HEK293 (cell line): ENCODE measurements around the gene HDAC10.

Source experiments
- CTCF ChIA-PET: fragments of 350-600 bp; formaldehyde crosslinking; extraction: SDS; loops from one replicate; lab custom pipeline; 2021; ENCODE audit warnings: antibody characterized with exemption; lab: Yijun Ruan, JAX
- POLR2A ChIA-PET: fragments of 300-600 bp; formaldehyde crosslinking; extraction: SDS; loops from one replicate; lab custom pipeline; 2020; ENCODE audit warnings: antibody characterized with exemption, inconsistent platforms; lab: Yijun Ruan, JAX
- H3K27ac ChIP-seq: fragments of 200-500 bp; sonication (Bioruptor generic); 2 replicates; pipeline ENCODE4 v1.5.1; 2014; ENCODE audit warnings: low read depth, low read length, control low read depth, inconsistent platforms; ENCODE audit errors: extremely low read depth
- H3K36me3 ChIP-seq, 2 experiments: fragments of 200-500 bp in 1 of 2; sonication (Bioruptor generic) in 1 of 2; 1 replicate in 1 of 2; 2 replicates in 1 of 2; pipeline ENCODE4 v1.5.1; 2014 to 2017; ENCODE audit warnings: inconsistent platforms in 2 of 2, low read length in 2 of 2; ENCODE audit not compliant: control insufficient read depth in 2 of 2, insufficient read depth in 1 of 2
- H3K4me1 ChIP-seq: fragments of 200-500 bp; sonication (Bioruptor generic); 2 replicates; pipeline ENCODE4 v1.5.1; 2014; ENCODE audit warnings: mild to moderate bottlenecking, low read length, inconsistent platforms; ENCODE audit not compliant: control insufficient read depth, insufficient read depth
- H3K4me3 ChIP-seq: 2 replicates; pipeline ENCODE4 v1.5.1; 2011; ENCODE audit warnings: low read depth, mild to moderate bottlenecking, control low read depth, low read length, moderate library complexity
- H3K9me3 ChIP-seq: fragments of 200-500 bp; sonication (Bioruptor generic); 2 replicates; pipeline ENCODE4 v1.5.1; 2014; ENCODE audit warnings: low read depth, low read length, inconsistent platforms; ENCODE audit not compliant: control insufficient read depth, insufficient read depth
- EGR2 ChIP-seq: fragments of 450-650 bp; formaldehyde crosslinking; IDR thresholded peaks from 2 replicates; pipeline ENCODE4 v1.5.1; 2016; ENCODE audit warnings: low read depth, missing biosample characterization, missing genetic modification characterization
- HOXA7 ChIP-seq: sonication (generic); formaldehyde crosslinking; IDR thresholded peaks from 2 replicates; pipeline ENCODE4 v1.8.1; 2022; ENCODE audit warnings: missing genetic modification reagents, borderline replicate concordance
- KLF9 ChIP-seq: fragments of 450-650 bp; formaldehyde crosslinking; IDR thresholded peaks from 2 replicates; pipeline ENCODE4 v1.5.1; 2016; ENCODE audit warnings: missing biosample characterization, missing genetic modification characterization, low read depth
- ZBTB17 ChIP-seq: fragments of 450-650 bp; formaldehyde crosslinking; IDR thresholded peaks from 2 replicates; pipeline ENCODE4 v1.5.1; 2016; ENCODE audit warnings: missing biosample characterization, missing genetic modification characterization
- ZBTB7A ChIP-seq: fragments of 450-650 bp; formaldehyde crosslinking; IDR thresholded peaks from 2 replicates; pipeline ENCODE4 v1.5.1; 2016; ENCODE audit warnings: low read depth, missing biosample characterization, missing genetic modification characterization
- ZFHX2 ChIP-seq: fragments of 450-650 bp; formaldehyde crosslinking; conservative IDR thresholded peaks from 2 replicates; pipeline ENCODE4 v1.5.1; 2016; ENCODE audit warnings: missing biosample characterization, missing genetic modification characterization
- ZNF24 ChIP-seq: fragments of 450-650 bp; formaldehyde crosslinking; IDR thresholded peaks from 2 replicates; pipeline ENCODE4 v1.5.1; 2016; ENCODE audit warnings: missing biosample characterization, missing genetic modification characterization
- ZNF341 ChIP-seq: fragments of 450-650 bp; formaldehyde crosslinking; IDR thresholded peaks from 2 replicates; pipeline ENCODE4; 2016; ENCODE audit warnings: low read depth, missing biosample characterization, missing genetic modification characterization
- ZNF571 ChIP-seq: fragments of 450-650 bp; formaldehyde crosslinking; IDR thresholded peaks from 2 replicates; pipeline ENCODE4 v1.5.0; 2017; ENCODE audit warnings: missing biosample characterization, missing genetic modification characterization
- ZNF654 ChIP-seq: fragments of 450-650 bp; formaldehyde crosslinking; IDR thresholded peaks from 2 replicates; pipeline ENCODE4 v1.5.1; 2016; ENCODE audit warnings: low read depth, missing biosample characterization, missing genetic modification characterization
- ZNF670 ChIP-seq: fragments of 450-650 bp; formaldehyde crosslinking; IDR thresholded peaks from 2 replicates; pipeline ENCODE4 v1.5.1; 2016; ENCODE audit warnings: missing biosample characterization, missing genetic modification characterization, low read depth
- TF ChIP-seq, protein P1 (sequence below): fragments of 450-650 bp; formaldehyde crosslinking; IDR thresholded peaks from 2 replicates; pipeline ENCODE4 v1.5.1; 2016; ENCODE audit warnings: missing biosample characterization, missing genetic modification characterization
- TF ChIP-seq, protein P2 (sequence below): fragments of 450-650 bp; formaldehyde crosslinking; IDR thresholded peaks from 2 replicates; pipeline ENCODE4 v1.5.1; 2016; ENCODE audit warnings: missing biosample characterization, missing genetic modification characterization
- TF ChIP-seq, protein P3 (sequence below): fragments of 450-650 bp; formaldehyde crosslinking; IDR thresholded peaks from 2 replicates; pipeline ENCODE4 v1.5.1; 2016; ENCODE audit warnings: missing biosample characterization, missing genetic modification characterization
- TF ChIP-seq, protein P4 (sequence below): fragments of 450-650 bp; formaldehyde crosslinking; IDR thresholded peaks from 2 replicates; pipeline ENCODE4 v1.5.1; 2016; ENCODE audit warnings: missing biosample characterization, missing genetic modification characterization
- TF ChIP-seq, protein P5 (sequence below): fragments of 450-650 bp; formaldehyde crosslinking; conservative IDR thresholded peaks from 2 replicates; pipeline ENCODE4 v1.5.1; 2016; ENCODE audit warnings: low read depth, missing biosample characterization, missing genetic modification characterization
- TF ChIP-seq, protein P6 (sequence below): fragments of 450-650 bp; formaldehyde crosslinking; IDR thresholded peaks from 2 replicates; pipeline ENCODE4 v1.5.1; 2017; ENCODE audit warnings: missing biosample characterization, missing genetic modification characterization

The HDAC10 gene

DNA sequence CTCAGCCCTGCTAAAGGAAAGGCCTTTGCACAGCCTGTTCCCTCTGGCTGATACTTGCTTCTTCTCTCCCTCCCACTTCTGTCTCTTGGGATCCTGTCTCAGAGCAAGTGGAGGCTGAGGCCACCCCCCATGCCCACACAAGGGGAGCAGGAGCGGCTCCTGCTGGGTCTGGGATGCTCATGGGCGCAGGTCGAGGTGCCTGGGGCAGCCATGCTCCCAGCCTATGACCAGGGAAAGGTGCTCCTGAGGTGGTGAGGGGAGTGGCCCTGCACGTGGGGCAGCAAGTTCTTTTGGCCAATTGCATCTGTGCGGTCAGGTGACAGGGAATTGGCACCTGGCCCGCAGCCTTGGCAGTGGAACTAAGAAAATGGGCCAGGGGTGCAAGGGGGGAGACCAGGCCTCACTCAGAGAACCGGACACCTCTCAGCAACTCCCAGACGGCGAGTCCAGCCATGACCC is 17.6 kb upstream of the HDAC10 start:
- CTCF ChIA-PET, result interaction anchor here (0.7 to 1.1 kb wide), 4 partner anchors 16 to 169 kb away, joined by 3 read pairs; no protein-coding TSS in a partner anchor
- H3K36me3 ChIP-seq, result no peaks in the 10 kb centered on the region
- TF ChIP-seq, protein P1, sequence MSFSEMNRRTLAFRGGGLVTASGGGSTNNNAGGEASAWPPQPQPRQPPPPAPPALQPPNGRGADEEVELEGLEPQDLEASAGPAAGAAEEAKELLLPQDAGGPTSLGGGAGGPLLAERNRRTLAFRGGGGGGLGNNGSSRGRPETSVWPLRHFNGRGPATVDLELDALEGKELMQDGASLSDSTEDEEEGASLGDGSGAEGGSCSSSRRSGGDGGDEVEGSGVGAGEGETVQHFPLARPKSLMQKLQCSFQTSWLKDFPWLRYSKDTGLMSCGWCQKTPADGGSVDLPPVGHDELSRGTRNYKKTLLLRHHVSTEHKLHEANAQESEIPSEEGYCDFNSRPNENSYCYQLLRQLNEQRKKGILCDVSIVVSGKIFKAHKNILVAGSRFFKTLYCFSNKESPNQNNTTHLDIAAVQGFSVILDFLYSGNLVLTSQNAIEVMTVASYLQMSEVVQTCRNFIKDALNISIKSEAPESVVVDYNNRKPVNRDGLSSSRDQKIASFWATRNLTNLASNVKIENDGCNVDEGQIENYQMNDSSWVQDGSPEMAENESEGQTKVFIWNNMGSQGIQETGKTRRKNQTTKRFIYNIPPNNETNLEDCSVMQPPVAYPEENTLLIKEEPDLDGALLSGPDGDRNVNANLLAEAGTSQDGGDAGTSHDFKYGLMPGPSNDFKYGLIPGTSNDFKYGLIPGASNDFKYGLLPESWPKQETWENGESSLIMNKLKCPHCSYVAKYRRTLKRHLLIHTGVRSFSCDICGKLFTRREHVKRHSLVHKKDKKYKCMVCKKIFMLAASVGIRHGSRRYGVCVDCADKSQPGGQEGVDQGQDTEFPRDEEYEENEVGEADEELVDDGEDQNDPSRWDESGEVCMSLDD (tag by site-specific recombination), result peak; percentile 45; the same call in 1 of the 2 replicates
- peak; percentile 97 for TF ChIP-seq ZNF341 (tag by site-specific recombination)
- peak; percentile 30 for TF ChIP-seq ZFHX2
- no peak for TF ChIP-seq ZNF670 (tag by site-specific recombination)
- TF ChIP-seq, protein P2, sequence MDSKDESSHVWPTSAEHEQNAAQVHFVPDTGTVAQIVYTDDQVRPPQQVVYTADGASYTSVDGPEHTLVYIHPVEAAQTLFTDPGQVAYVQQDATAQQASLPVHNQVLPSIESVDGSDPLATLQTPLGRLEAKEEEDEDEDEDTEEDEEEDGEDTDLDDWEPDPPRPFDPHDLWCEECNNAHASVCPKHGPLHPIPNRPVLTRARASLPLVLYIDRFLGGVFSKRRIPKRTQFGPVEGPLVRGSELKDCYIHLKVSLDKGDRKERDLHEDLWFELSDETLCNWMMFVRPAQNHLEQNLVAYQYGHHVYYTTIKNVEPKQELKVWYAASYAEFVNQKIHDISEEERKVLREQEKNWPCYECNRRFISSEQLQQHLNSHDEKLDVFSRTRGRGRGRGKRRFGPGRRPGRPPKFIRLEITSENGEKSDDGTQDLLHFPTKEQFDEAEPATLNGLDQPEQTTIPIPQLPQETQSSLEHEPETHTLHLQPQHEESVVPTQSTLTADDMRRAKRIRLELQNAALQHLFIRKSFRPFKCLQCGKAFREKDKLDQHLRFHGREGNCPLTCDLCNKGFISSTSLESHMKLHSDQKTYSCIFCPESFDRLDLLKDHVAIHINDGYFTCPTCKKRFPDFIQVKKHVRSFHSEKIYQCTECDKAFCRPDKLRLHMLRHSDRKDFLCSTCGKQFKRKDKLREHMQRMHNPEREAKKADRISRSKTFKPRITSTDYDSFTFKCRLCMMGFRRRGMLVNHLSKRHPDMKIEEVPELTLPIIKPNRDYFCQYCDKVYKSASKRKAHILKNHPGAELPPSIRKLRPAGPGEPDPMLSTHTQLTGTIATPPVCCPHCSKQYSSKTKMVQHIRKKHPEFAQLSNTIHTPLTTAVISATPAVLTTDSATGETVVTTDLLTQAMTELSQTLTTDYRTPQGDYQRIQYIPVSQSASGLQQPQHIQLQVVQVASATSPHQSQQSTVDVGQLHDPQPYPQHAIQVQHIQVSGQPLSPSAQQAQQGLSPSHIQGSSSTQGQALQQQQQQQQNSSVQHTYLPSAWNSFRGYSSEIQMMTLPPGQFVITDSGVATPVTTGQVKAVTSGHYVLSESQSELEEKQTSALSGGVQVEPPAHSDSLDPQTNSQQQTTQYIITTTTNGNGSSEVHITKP (tag by site-specific recombination), result peak; percentile 75
- TF ChIP-seq, protein P3, sequence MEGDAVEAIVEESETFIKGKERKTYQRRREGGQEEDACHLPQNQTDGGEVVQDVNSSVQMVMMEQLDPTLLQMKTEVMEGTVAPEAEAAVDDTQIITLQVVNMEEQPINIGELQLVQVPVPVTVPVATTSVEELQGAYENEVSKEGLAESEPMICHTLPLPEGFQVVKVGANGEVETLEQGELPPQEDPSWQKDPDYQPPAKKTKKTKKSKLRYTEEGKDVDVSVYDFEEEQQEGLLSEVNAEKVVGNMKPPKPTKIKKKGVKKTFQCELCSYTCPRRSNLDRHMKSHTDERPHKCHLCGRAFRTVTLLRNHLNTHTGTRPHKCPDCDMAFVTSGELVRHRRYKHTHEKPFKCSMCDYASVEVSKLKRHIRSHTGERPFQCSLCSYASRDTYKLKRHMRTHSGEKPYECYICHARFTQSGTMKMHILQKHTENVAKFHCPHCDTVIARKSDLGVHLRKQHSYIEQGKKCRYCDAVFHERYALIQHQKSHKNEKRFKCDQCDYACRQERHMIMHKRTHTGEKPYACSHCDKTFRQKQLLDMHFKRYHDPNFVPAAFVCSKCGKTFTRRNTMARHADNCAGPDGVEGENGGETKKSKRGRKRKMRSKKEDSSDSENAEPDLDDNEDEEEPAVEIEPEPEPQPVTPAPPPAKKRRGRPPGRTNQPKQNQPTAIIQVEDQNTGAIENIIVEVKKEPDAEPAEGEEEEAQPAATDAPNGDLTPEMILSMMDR (tag by site-specific recombination), result no peak
- TF ChIP-seq ZNF24 (tag by site-specific recombination), result no peak
- TF ChIP-seq, protein P4, sequence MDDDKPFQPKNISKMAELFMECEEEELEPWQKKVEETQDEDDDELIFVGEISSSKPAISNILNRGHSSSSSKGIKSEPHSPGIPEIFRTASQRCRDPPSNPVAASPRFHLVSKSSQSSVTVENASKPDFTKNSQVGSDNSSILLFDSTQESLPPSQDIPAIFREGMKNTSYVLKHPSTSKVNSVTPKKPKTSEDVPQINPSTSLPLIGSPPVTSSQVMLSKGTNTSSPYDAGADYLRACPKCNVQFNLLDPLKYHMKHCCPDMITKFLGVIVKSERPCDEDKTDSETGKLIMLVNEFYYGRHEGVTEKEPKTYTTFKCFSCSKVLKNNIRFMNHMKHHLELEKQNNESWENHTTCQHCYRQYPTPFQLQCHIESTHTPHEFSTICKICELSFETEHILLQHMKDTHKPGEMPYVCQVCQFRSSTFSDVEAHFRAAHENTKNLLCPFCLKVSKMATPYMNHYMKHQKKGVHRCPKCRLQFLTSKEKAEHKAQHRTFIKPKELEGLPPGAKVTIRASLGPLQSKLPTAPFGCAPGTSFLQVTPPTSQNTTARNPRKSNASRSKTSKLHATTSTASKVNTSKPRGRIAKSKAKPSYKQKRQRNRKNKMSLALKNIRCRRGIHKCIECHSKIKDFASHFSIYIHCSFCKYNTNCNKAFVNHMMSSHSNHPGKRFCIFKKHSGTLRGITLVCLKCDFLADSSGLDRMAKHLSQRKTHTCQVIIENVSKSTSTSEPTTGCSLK (tag by site-specific recombination), result no peak
- TF ChIP-seq ZBTB17, result peak; percentile 70
- no peak for TF ChIP-seq HOXA7 (CRISPR knock-in tag)
- TF ChIP-seq EGR2 (tag by site-specific recombination), result peak; percentile 26; the same call in 1 of the 2 replicates
- TF ChIP-seq, protein P5, sequence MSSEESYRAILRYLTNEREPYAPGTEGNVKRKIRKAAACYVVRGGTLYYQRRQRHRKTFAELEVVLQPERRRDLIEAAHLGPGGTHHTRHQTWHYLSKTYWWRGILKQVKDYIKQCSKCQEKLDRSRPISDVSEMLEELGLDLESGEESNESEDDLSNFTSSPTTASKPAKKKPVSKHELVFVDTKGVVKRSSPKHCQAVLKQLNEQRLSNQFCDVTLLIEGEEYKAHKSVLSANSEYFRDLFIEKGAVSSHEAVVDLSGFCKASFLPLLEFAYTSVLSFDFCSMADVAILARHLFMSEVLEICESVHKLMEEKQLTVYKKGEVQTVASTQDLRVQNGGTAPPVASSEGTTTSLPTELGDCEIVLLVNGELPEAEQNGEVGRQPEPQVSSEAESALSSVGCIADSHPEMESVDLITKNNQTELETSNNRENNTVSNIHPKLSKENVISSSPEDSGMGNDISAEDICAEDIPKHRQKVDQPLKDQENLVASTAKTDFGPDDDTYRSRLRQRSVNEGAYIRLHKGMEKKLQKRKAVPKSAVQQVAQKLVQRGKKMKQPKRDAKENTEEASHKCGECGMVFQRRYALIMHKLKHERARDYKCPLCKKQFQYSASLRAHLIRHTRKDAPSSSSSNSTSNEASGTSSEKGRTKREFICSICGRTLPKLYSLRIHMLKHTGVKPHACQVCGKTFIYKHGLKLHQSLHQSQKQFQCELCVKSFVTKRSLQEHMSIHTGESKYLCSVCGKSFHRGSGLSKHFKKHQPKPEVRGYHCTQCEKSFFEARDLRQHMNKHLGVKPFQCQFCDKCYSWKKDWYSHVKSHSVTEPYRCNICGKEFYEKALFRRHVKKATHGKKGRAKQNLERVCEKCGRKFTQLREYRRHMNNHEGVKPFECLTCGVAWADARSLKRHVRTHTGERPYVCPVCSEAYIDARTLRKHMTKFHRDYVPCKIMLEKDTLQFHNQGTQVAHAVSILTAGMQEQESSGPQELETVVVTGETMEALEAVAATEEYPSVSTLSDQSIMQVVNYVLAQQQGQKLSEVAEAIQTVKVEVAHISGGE (tag by site-specific recombination), result no peak
- TF ChIP-seq ZBTB7A, result 0 out of 2 replicates have a peak, but pooled peaks have one; percentile 29
- TF ChIP-seq ZNF571 (tag by site-specific recombination), result no peak
- no peak for TF ChIP-seq ZNF654 (tag by site-specific recombination)
- 0 out of 2 replicates have a peak, but pooled peaks have one; percentile 11 for TF ChIP-seq KLF9 (tag by site-specific recombination)
- TF ChIP-seq, protein P6, sequence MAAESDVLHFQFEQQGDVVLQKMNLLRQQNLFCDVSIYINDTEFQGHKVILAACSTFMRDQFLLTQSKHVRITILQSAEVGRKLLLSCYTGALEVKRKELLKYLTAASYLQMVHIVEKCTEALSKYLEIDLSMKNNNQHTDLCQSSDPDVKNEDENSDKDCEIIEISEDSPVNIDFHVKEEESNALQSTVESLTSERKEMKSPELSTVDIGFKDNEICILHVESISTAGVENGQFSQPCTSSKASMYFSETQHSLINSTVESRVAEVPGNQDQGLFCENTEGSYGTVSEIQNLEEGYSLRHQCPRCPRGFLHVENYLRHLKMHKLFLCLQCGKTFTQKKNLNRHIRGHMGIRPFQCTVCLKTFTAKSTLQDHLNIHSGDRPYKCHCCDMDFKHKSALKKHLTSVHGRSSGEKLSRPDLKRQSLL (tag by site-specific recombination), result no peak
- TF ChIP-seq, all 188 proteins: peak for 8
- no peak overlapping the region for H3K4me3 ChIP-seq
- peaks cover 14% of the 10 kb centered on the region for H3K4me1 ChIP-seq
- POLR2A ChIA-PET, result interaction anchor here (1.3 kb wide), 1 partner anchor 13 kb away, joined by 3 read pairs; no protein-coding TSS in a partner anchor
- no peaks in the 10 kb centered on the region for H3K9me3 ChIP-seq
- no peak overlapping the region for H3K27ac ChIP-seq
